SK-N-SH (cell line): Measurements from ENCODE around the gene CEL. TPM values are rescaled to one million over a fixed set of nuclear protein-coding genes. Genes with fewer than 3 reads are reported as not detected.

Experiments used
- CTCF ChIA-PET: fragments of 300-600, 350-600 bp; formaldehyde crosslinking; extraction: SDS; loops from one replicate; lab custom pipeline; 2021; lab: Yijun Ruan, JAX
- POLR2A ChIA-PET: fragments of 350-600 bp; sonication (Branson Sonifier 250); formaldehyde crosslinking; extraction: SDS; loops from one replicate; lab custom pipeline; 2020; ENCODE audit warnings: antibody characterized with exemption, inconsistent platforms; lab: Yijun Ruan, JAX
- DNase-seq: peaks from one replicate; pipeline ENCODE4 v3.0.0; 2012
- H2AFZ ChIP-seq: fragments of 200-600 bp; sonication (generic); 2 replicates; pipeline ENCODE4 v1.8.1; 2016; ENCODE audit warnings: antibody characterized with exemption, mild to moderate bottlenecking, low read depth
- H3F3A ChIP-seq: fragments of 200-600 bp; sonication (generic); replicated peaks from 2 replicates; pipeline ENCODE3; 2016; ENCODE audit warnings: antibody characterized with exemption, mild to moderate bottlenecking; ENCODE audit not compliant: insufficient read depth
- H3K27ac ChIP-seq, 2 experiments: fragments of 200-500 bp in 1 of 2; fragments of 200-600 bp in 1 of 2; sonication (Bioruptor generic) in 1 of 2; sonication (generic), shearing (Covaris generic) in 1 of 2; 2 replicates each; pipeline versions ENCODE4 v1.5.1 to v1.6.1; 2014 to 2016; ENCODE audit warnings: low read depth in 2 of 2, inconsistent platforms in 1 of 2, low read length in 1 of 2, mild to moderate bottlenecking in 1 of 2, mixed read lengths in 1 of 2
- H3K27me3 ChIP-seq: fragments of 200-600 bp; sonication (generic), shearing (Covaris generic); 2 replicates; pipeline ENCODE4 v1.6.1; 2016; ENCODE audit warnings: mixed run types; ENCODE audit not compliant: insufficient read depth
- H3K36me3 ChIP-seq, 2 experiments: fragments of 200-500 bp in 1 of 2; fragments of 200-600 bp in 1 of 2; sonication (Bioruptor generic) in 1 of 2; sonication (generic) in 1 of 2; replicated peaks in 1 of 2; 2 replicates each; pipeline versions ENCODE3 to v1.5.1; 2014 to 2016; ENCODE audit warnings: low read length in 1 of 2, mild to moderate bottlenecking in 1 of 2; ENCODE audit not compliant: insufficient read depth in 2 of 2, control insufficient read depth in 1 of 2
- H3K4me1 ChIP-seq, 2 experiments: fragments of 200-500 bp in 1 of 2; fragments of 200-600 bp in 1 of 2; sonication (Bioruptor generic) in 1 of 2; sonication (generic), shearing (Covaris generic) in 1 of 2; 2 replicates each; pipeline versions ENCODE4 v1.5.1 to v1.6.1; 2014 to 2016; ENCODE audit warnings: low read depth in 1 of 2, low read length in 1 of 2, mixed run types in 1 of 2; ENCODE audit not compliant: insufficient read depth in 2 of 2, control insufficient read depth in 1 of 2
- H3K4me2 ChIP-seq: fragments of 200-600 bp; sonication (generic), shearing (Covaris generic); 2 replicates; pipeline ENCODE4 v1.6.1; 2017; ENCODE audit warnings: mixed run types
- H3K4me3 ChIP-seq, 2 experiments: fragments of 200-500 bp in 1 of 2; fragments of 200-600 bp in 1 of 2; sonication (Bioruptor generic) in 1 of 2; sonication (generic), shearing (Covaris generic) in 1 of 2; 2 replicates each; pipeline versions ENCODE4 v1.5.1 to v1.8.1; 2014 to 2016; ENCODE audit warnings: low read depth in 2 of 2, inconsistent platforms in 1 of 2, low read length in 1 of 2, mild to moderate bottlenecking in 1 of 2, mixed read lengths in 1 of 2, moderate library complexity in 1 of 2
- H3K79me2 ChIP-seq: fragments of 200-600 bp; sonication (generic); 2 replicates; pipeline ENCODE4 v1.8.1; 2017; ENCODE audit warnings: mild to moderate bottlenecking; ENCODE audit not compliant: insufficient read depth
- H3K9ac ChIP-seq: fragments of 200-600 bp; sonication (generic); 2 replicates; pipeline ENCODE4 v1.6.1; 2017; ENCODE audit warnings: mixed run types
- H3K9me2 ChIP-seq: fragments of 200-600 bp; sonication (generic); 2 replicates; pipeline ENCODE4 v1.6.1; 2017; ENCODE audit warnings: mixed run types
- H3K9me3 ChIP-seq: fragments of 200-600 bp; sonication (generic); 2 replicates; pipeline ENCODE4 v1.6.1; 2017; ENCODE audit warnings: mixed run types, mild to moderate bottlenecking, moderate library complexity
- H4K20me1 ChIP-seq: fragments of 200-600 bp; sonication (generic); 2 replicates; pipeline ENCODE4 v1.6.1; 2017; ENCODE audit warnings: mild to moderate bottlenecking, mixed run types; ENCODE audit not compliant: insufficient read depth
- ELF1 ChIP-seq: IDR thresholded peaks from 2 replicates; pipeline ENCODE4 v1.4.0; 2012
- EP300 ChIP-seq, 2 experiments: IDR thresholded peaks; 2 replicates each; pipeline versions ENCODE4 v1.4.0 to v1.6.1; 2012; ENCODE audit warnings: borderline replicate concordance in 1 of 2, low read depth in 1 of 2, low read length in 1 of 2
- EZH2phosphoT487 ChIP-seq: fragments of 200-600 bp; sonication (generic); IDR thresholded peaks from 2 replicates; pipeline ENCODE4 v1.6.1; 2017; ENCODE audit warnings: low read depth, mixed run types, mild to moderate bottlenecking, antibody characterized with exemption, moderate library complexity, borderline replicate concordance
- FOSL2 ChIP-seq: IDR thresholded peaks from 2 replicates; pipeline ENCODE4 v1.4.0; 2012; ENCODE audit warnings: low read depth, mild to moderate bottlenecking, moderate library complexity, borderline replicate concordance
- FOXJ3 ChIP-seq: sonication (generic); formaldehyde crosslinking; IDR thresholded peaks from 2 replicates; pipeline ENCODE4 v1.5.1; 2020; ENCODE audit warnings: mild to moderate bottlenecking, missing genetic modification reagents
- GATA2 ChIP-seq: sonication (generic); formaldehyde crosslinking; IDR thresholded peaks from 2 replicates; pipeline ENCODE4 v1.5.0; 2020; ENCODE audit warnings: mild to moderate bottlenecking, missing genetic modification reagents
- IRF3 ChIP-seq: fragments of 150-350 bp; IDR thresholded peaks from 2 replicates; pipeline ENCODE4 v1.6.1; 2016; ENCODE audit warnings: mild to moderate bottlenecking, low read depth, low read length
- MAX ChIP-seq: IDR thresholded peaks from 2 replicates; pipeline ENCODE4 v1.4.0; 2012; ENCODE audit warnings: low read depth
- MEF2A ChIP-seq: IDR thresholded peaks from 2 replicates; pipeline ENCODE4 v1.4.0; 2012; ENCODE audit warnings: low read depth, borderline replicate concordance
- MXI1 ChIP-seq: IDR thresholded peaks from 2 replicates; pipeline ENCODE4 v1.6.1; 2012; ENCODE audit warnings: mild to moderate bottlenecking, low read depth, low read length, improper control_type of control experiment
- NFIC ChIP-seq: IDR thresholded peaks from 2 replicates; pipeline ENCODE4 v1.4.0; 2012; ENCODE audit warnings: borderline replicate concordance
- NRF1 ChIP-seq: IDR thresholded peaks from 2 replicates; pipeline ENCODE4 v1.6.1; 2012; ENCODE audit warnings: low read depth, mild to moderate bottlenecking, low read length
- POLR2AphosphoS5 ChIP-seq: IDR thresholded peaks from 2 replicates; pipeline ENCODE4 v1.6.1; 2012; ENCODE audit warnings: low read depth, low read length
- RCOR1 ChIP-seq: fragments of 150-350 bp; IDR thresholded peaks from 2 replicates; pipeline ENCODE4 v1.6.1; 2017; ENCODE audit warnings: antibody characterized with exemption, low read length
- RFX5 ChIP-seq: IDR thresholded peaks from 2 replicates; pipeline ENCODE4 v1.6.1; 2012; ENCODE audit warnings: mild to moderate bottlenecking, improper control_type of control experiment, low read length
- SIN3A ChIP-seq: IDR thresholded peaks from 2 replicates; pipeline ENCODE4 v1.6.1; 2012; ENCODE audit warnings: low read depth, mild to moderate bottlenecking, low read length, moderate library complexity, borderline replicate concordance
- SMC3 ChIP-seq: IDR thresholded peaks from 2 replicates; pipeline ENCODE4 v1.6.1; 2012; ENCODE audit warnings: low read depth, low read length, improper control_type of control experiment
- TAF1 ChIP-seq: IDR thresholded peaks from 2 replicates; pipeline ENCODE4 v1.6.1; 2012; ENCODE audit warnings: low read depth, mild to moderate bottlenecking, low read length, moderate library complexity, borderline replicate concordance
- TCF12 ChIP-seq: IDR thresholded peaks from 2 replicates; pipeline ENCODE4 v1.4.0; 2012
- USF1 ChIP-seq: IDR thresholded peaks from 2 replicates; pipeline ENCODE4 v1.4.0; 2012; ENCODE audit warnings: low read depth, borderline replicate concordance
- YY1 ChIP-seq: IDR thresholded peaks from 2 replicates; pipeline ENCODE4 v1.4.0; 2012; ENCODE audit warnings: low read depth, mild to moderate bottlenecking
- WGBS: methylation state at CpG from one replicate; pipeline ENCODE4 v1.1.6; 2017; ENCODE audit warnings: low lambda C conversion rate; 5-methylcytosine and 5-hydroxymethylcytosine counted together
- polyA plus RNA-seq, 3 experiments: library from polyadenylated mRNA; depleted of rRNA; stranded (reverse); fragments of >200 nt; gene quantifications; 2 replicates each; pipeline ENCODE4 v1.2.3, GENCODE V29; 2012
- TF ChIP-seq, protein P1 (sequence below): IDR thresholded peaks from 2 replicates; pipeline ENCODE4 v1.6.1; 2012; ENCODE audit warnings: mild to moderate bottlenecking, low read depth, low read length, moderate library complexity

CEL gene
- polyA plus RNA-seq, 1 of the 3 experiments (the other 2 are of a cell fraction): 0.87 TPM

DNA sequence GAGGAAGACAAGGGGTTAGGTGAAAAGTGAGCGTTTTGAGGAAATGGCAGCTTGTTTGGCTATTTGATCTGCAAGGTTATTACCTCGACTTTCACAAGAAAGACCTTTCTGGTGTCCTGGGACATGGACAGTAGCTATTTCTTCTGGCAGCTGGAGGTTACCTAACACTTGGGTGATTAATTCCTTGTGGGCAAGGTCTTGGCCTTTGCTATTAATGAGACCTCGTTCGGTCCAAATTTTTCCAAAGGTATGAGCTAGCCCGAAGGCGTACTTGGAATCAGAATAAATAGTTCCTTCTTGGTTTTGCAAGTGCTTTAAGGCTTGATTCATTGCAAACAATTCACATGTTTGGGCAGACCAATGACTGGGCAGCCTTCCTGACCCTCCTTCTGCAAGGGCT lies 26.1 kb upstream of the CEL start (continued):
- TF ChIP-seq TAF1: no peak
- TF ChIP-seq POLR2AphosphoS5: no peak
- TF ChIP-seq NFIC: no peak
- no peak for TF ChIP-seq ELF1
- no peak for TF ChIP-seq MXI1
- no peak for TF ChIP-seq YY1
- TF ChIP-seq MEF2A: no peak
- TF ChIP-seq GATA2: no peak

DNA sequence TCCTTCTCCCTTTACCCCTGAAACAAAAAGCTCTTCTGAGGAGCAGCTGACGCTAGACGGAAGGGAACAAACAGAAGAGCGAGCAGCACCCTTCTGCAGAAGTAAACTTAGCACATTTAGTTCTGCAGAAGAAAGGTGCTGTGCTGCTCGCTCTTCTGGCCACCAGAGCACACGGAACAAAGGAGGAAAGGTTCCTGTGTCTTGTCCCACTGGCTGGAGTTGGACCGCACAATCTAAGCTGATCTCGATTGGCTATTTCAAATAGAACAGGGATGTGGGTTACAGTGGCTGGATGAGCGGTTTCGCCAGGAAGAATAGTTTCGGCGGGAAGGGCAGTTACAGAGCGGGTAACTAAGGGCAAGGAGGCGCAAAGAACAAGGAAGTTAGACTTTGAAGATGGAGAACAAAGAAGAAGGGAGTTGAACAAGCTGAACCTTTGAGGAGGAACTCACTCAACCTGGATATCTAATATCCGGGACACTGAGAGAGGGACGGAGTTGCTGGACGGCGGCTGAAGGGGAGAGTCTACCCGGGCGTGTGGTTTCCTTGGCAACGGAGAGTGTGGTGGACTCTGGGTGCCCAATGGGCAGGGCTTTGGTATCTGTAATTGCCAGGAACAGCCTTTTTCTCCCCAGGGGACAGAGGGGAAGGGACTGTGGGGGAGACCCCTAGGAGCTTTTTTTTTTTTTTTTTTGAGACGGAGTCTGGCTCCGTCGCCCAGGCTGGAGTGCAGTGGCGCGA lies 23.8 kb upstream of the CEL start:
- Histone ChIP-seq H3K9me3 (no peaks in the 10 kb centered on the region), H4K20me1 (peaks cover 59% of the 10 kb centered on the region), H3K4me2 (no peak overlapping the region), H3K27ac (no peak overlapping the region), H2AFZ (no peak overlapping the region), H3K9me2 (no peaks in the 10 kb centered on the region), H3K4me3 (no peak overlapping the region), H3K27me3 (no peaks in the 10 kb centered on the region), H3K79me2 (peaks cover 92% of the 10 kb centered on the region), H3F3A (peaks cover 2% of the 10 kb centered on the region), H3K4me1 (no peaks in the 10 kb centered on the region; a peak in 1 of 4 replicates), H3K9ac (no peak overlapping the region), H3K36me3 (peaks cover 17 to 24% of the 10 kb centered on the region in 2 experiments)
- ChIA-PET CTCF (interaction anchor here (1.4 to 9.7 kb wide), 3 partner anchors 12 to 108 kb away, joined by 3 to 109 read pairs (median 7); no protein-coding TSS in a partner anchor), POLR2A (no interaction called here)
- DNase-seq: no peak
- 95% methylated on average over 25 of the region's 25 CpGs for WGBS
- TF ChIP-seq EZH2phosphoT487 (no peak), RCOR1 (no peak), SIN3A (no peak), IRF3 (no peak), EP300 (IDR thresholded peaks at IDR 0.05; ENCODE audit: borderline replicate concordance in 1 of 2, low read depth in 1 of 2, low read length in 1 of 2) (no peak), TCF12 (no peak), USF1 (no peak), GATA2 (no peak), MEF2A (no peak), NRF1 (no peak), TAF1 (no peak), RFX5 (no peak), MXI1 (no peak), FOXJ3 (CRISPR knock-in tag) (no peak), SMC3 (no peak), NFIC (no peak), FOSL2 (no peak), MAX (no peak), YY1 (no peak)
- TF ChIP-seq, protein P1, sequence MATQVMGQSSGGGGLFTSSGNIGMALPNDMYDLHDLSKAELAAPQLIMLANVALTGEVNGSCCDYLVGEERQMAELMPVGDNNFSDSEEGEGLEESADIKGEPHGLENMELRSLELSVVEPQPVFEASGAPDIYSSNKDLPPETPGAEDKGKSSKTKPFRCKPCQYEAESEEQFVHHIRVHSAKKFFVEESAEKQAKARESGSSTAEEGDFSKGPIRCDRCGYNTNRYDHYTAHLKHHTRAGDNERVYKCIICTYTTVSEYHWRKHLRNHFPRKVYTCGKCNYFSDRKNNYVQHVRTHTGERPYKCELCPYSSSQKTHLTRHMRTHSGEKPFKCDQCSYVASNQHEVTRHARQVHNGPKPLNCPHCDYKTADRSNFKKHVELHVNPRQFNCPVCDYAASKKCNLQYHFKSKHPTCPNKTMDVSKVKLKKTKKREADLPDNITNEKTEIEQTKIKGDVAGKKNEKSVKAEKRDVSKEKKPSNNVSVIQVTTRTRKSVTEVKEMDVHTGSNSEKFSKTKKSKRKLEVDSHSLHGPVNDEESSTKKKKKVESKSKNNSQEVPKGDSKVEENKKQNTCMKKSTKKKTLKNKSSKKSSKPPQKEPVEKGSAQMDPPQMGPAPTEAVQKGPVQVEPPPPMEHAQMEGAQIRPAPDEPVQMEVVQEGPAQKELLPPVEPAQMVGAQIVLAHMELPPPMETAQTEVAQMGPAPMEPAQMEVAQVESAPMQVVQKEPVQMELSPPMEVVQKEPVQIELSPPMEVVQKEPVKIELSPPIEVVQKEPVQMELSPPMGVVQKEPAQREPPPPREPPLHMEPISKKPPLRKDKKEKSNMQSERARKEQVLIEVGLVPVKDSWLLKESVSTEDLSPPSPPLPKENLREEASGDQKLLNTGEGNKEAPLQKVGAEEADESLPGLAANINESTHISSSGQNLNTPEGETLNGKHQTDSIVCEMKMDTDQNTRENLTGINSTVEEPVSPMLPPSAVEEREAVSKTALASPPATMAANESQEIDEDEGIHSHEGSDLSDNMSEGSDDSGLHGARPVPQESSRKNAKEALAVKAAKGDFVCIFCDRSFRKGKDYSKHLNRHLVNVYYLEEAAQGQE: no peak
